ENCODE data around the gene GPX5. TPM values are rescaled to one million over a fixed set of nuclear protein-coding genes. Genes with fewer than 3 reads are reported as not detected.

GPX5 gene
- total RNA-seq, 4 donors from 2014 or later, result not detected

DNA sequence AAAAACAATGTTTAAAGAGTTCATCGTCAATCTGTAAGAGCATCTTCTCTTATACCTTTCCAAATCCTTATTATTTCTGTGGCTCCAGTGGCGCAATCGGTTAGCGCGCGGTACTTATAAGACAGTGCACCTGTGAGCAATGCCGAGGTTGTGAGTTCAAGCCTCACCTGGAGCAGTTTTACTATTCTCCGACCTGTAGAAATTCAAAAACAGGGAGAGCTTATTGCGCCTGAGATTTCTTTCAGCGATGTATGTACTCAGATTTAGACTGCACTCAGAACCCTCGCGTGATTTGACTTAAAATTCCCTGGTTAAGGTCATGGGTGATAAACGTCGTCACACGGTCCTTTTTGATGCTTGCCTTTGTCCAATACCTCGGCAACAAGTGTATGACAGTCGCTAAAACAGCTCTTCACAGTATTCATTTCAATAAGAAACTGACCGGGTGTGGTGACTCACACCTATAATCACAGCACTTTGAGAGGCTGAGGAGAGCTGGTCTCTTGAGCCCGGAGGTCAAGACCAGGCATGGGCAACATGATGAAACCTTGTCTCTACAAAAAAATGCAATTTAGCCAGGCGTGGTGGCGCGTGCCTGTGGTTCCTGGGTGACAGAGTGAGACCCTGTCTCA, 11.9 kb downstream of the GPX5 start:
- peaks cover 0 to 8% (median under 1%) of the 10 kb centered on the region in 4 donors for H3K4me1 ChIP-seq
- no peak for TF ChIP-seq POLR2AphosphoS5 (IDR thresholded peaks at IDR 0.05)
- no peak for TF ChIP-seq POLR2A (IDR thresholded peaks at IDR 0.05; ENCODE audit: low read depth)
- no peak for TF ChIP-seq EP300 (IDR thresholded peaks at IDR 0.05)
- TF ChIP-seq, protein P1, sequence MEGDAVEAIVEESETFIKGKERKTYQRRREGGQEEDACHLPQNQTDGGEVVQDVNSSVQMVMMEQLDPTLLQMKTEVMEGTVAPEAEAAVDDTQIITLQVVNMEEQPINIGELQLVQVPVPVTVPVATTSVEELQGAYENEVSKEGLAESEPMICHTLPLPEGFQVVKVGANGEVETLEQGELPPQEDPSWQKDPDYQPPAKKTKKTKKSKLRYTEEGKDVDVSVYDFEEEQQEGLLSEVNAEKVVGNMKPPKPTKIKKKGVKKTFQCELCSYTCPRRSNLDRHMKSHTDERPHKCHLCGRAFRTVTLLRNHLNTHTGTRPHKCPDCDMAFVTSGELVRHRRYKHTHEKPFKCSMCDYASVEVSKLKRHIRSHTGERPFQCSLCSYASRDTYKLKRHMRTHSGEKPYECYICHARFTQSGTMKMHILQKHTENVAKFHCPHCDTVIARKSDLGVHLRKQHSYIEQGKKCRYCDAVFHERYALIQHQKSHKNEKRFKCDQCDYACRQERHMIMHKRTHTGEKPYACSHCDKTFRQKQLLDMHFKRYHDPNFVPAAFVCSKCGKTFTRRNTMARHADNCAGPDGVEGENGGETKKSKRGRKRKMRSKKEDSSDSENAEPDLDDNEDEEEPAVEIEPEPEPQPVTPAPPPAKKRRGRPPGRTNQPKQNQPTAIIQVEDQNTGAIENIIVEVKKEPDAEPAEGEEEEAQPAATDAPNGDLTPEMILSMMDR (IDR thresholded peaks at IDR 0.05), result no peak
- H3K4me3 ChIP-seq, result no peak overlapping the region
- H3K36me3 ChIP-seq, result no peaks in the 10 kb centered on the region
- H3K9me3 ChIP-seq, result peaks cover 0 to 5% (median 0%) of the 10 kb centered on the region in 4 donors
- peaks cover 0 to 81% (median 0%) of the 10 kb centered on the region in 4 donors for H3K27me3 ChIP-seq
- intact Hi-C loops (cut with DNase I), result no loop called here
- H3K27ac ChIP-seq (replicated peaks in 1 of 4), result no peak overlapping the region
- 37% methylated on average over 22 of the region's 22 CpGs for WGBS
- peak; percentile 80 for DNase-seq (ENCODE audit: extremely low spot score)

DNA sequence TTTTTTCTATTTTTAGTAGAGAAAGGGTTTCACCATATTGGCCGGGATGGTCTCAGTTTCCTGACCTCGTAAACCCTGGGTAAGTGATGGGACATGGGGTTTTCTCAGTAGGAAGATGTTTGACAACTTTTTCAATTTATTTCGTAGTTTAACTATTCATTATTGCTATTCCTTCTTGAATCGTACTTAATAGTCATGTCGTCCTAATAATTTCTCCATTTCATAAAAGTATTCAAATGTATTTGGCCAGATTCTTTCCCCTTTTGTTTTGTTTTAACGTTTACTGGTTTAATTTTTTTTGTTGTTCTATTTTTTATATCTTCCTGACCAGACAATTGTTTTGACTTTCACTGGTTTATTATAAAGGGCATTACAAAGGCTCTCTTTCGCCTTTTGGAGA, 16.3 kb downstream of the GPX5 start:
- TF ChIP-seq POLR2A (IDR thresholded peaks at IDR 0.05; ENCODE audit: low read depth) (no peak), POLR2AphosphoS5 (IDR thresholded peaks at IDR 0.05) (no peak), EP300 (IDR thresholded peaks at IDR 0.05) (no peak)
- TF ChIP-seq, protein P1 (IDR thresholded peaks at IDR 0.05), result no peak
- Histone ChIP-seq H3K27me3 (peaks cover 0 to 72% (median 0%) of the 10 kb centered on the region in 4 donors), H3K9me3 (peaks cover 0 to 5% (median 0%) of the 10 kb centered on the region in 4 donors), H3K36me3 (no peaks in the 10 kb centered on the region), H3K4me3 (no peak overlapping the region), H3K4me1 (peaks cover 0 to 9% (median 1%) of the 10 kb centered on the region in 4 donors), H3K27ac (replicated peaks in 1 of 4) (no peak overlapping the region)
- intact Hi-C loops (cut with DNase I), result no loop called here
- no peak for DNase-seq (ENCODE audit: extremely low spot score)
- 55% methylated on average over 7 of the region's 7 CpGs for WGBS

DNA sequence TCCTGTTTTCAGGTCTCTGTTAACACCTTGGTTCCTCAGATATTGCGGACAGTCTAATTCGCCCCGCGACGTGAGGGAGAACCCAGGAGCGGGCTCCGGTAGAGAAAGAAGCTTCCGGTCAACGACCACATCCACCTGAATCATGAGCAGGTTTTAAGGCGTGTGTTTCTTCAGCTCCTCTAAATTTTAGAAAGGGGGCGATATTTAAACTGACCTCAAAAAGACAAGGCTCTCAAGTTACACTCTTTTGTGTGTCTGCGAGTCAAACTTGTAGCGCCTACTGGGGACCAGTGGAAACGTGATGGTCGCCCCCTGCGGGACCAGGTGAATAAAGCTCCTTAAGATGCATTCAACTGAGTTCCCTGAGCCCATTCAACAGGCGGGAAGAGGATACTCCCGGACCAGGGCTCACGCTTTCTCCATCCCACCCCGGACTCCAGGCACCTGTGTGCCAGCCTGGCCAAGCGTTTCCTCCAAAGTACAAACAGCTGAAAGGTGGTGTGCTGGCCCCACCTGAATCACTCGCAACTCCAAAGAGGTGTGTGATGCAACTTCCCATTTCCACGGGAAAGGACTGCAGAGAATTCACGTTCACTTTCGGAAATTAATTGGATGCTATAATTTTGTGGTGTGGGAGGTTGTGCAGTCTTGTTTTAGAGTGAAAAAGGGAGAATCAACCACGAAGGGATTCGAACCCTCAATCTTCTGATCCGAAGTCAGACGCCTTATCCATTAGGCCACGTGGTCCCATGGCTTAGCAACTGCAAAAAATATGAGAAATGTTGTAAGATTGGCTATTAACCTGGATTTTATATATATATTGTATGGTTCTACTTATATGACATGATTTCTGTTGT, 17.0 kb downstream of the GPX5 start:
- no peak overlapping the region for H3K27ac ChIP-seq (replicated peaks in 1 of 4)
- intact Hi-C loops (cut with DNase I), result no loop called here
- TF ChIP-seq, protein P1 (IDR thresholded peaks at IDR 0.05), result no peak
- TF ChIP-seq EP300 (IDR thresholded peaks at IDR 0.05) (no peak), POLR2AphosphoS5 (IDR thresholded peaks at IDR 0.05) (no peak), POLR2A (IDR thresholded peaks at IDR 0.05; ENCODE audit: low read depth) (no peak)
- no peak for DNase-seq (ENCODE audit: extremely low spot score)
- no peaks in the 10 kb centered on the region for H3K36me3 ChIP-seq
- peaks cover 0 to 71% (median 0%) of the 10 kb centered on the region in 4 donors for H3K27me3 ChIP-seq
- H3K4me1 ChIP-seq, result peaks cover 0 to 6% (median 1%) of the 10 kb centered on the region in 4 donors
- H3K4me3 ChIP-seq, result peak overlapping the region in 2 of 4 donors; percentile 1 to 41
- 6% methylated on average over 27 of the region's 30 CpGs for WGBS
- peaks cover 0 to 5% (median 1%) of the 10 kb centered on the region in 4 donors for H3K9me3 ChIP-seq

DNA sequence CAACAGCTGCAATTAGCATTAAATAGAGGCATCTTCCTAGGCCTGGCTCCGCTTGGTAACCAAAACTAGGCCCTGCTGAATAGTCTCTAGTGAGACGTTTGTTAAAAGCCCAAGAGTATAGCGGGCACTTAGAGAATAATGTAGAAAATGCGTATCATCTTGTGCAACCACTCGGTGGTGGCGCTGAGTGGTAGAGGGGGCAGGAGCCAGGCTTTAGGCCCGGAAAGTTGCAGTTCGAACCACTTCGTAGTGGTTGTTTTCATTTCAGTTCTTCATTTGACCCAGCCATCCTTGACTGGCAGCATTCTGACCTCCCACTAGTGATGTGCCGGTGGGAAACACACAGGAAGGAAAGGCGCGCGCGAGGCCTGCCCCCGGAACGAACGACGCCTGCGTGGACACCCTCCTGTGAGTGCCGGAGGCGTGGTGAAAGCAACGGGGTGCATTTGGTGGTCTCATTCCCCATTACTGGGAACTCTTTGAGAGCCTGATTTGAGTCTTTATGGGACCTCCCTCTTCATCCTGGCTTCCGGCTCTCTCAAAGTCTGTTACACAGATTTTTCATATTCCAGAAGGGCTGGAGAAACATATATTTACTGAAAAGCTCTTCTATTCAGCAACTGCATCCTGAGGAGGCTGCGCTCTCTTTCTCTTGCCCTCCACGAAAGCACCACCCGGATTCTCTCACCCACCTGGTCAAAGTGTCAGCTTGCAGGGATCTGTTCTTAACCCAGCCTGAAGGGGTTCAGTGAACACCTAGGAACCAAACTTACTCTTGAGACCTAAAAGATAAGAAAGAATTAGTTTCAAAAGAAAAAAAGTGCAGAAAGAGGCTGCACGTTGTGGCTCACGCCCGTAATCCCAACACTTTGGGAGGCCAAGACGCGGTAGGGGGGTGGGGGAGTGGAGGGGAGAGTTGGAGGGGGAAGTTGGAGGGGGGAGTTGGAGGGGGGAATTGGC, 18.2 kb downstream of the GPX5 start:
- peaks cover 0 to 6% (median 1%) of the 10 kb centered on the region in 4 donors for H3K4me1 ChIP-seq
- peaks cover 0 to 5% (median 2%) of the 10 kb centered on the region in 4 donors for H3K9me3 ChIP-seq
- intact Hi-C loops (cut with DNase I), result no loop called here
- 12% methylated on average over 30 of the region's 31 CpGs for WGBS
- DNase-seq (ENCODE audit: extremely low spot score), result no peak
- H3K27ac ChIP-seq (replicated peaks in 1 of 4), result no peak overlapping the region
- no peak for TF ChIP-seq EP300 (IDR thresholded peaks at IDR 0.05)
- no peak for TF ChIP-seq POLR2AphosphoS5 (IDR thresholded peaks at IDR 0.05)
- TF ChIP-seq, protein P1 (IDR thresholded peaks at IDR 0.05), result no peak
- no peak for TF ChIP-seq POLR2A (IDR thresholded peaks at IDR 0.05; ENCODE audit: low read depth)
- H3K27me3 ChIP-seq, result peaks cover 0 to 60% (median 0%) of the 10 kb centered on the region in 4 donors
- H3K4me3 ChIP-seq, result peak overlapping the region in 2 of 4 donors; percentile 5 to 8
- no peaks in the 10 kb centered on the region for H3K36me3 ChIP-seq

Measured in esophagus muscularis mucosa (tissue), 4 donors.